NOMO-1 treated with dmso at 0.1 percent for 144 hours (cell line): ENCODE data around the gene CNFN.

ENCODE experiments used
- DNase-seq: peaks from one replicate; lab custom pipeline; 2025; ENCODE audit not compliant: unreplicated experiment; lab: John Stamatoyannopoulos, UW

CNFN gene

GRCh38 chr19:42410371-42410770, 20.3 kb upstream of the CNFN start:
- no peak for DNase-seq

- DNase-seq, result no peak
Measured at GRCh38 chr19:42409477-42409876, 19.4 kb upstream of the CNFN start.

GRCh38 chr19:42407816-42408175, 17.7 kb upstream of the CNFN start:
- DNase-seq, result no peak

- DNase-seq, result no peak
Measured at GRCh38 chr19:42407085-42407815, 17.2 kb upstream of the CNFN start.

- DNase-seq, result no peak
Measured at GRCh38 chr19:42406111-42406510, 16.0 kb upstream of the CNFN start.

GRCh38 chr19:42403586-42403985, 13.5 kb upstream of the CNFN start:
- no peak for DNase-seq

GRCh38 chr19:42402376-42403116, 12.4 kb upstream of the CNFN start:
- DNase-seq, result no peak

- peak; percentile 9 for DNase-seq
Measured at GRCh38 chr19:42401365-42402303, 11.5 kb upstream of the CNFN start.

GRCh38 chr19:42400404-42400803, 10.3 kb upstream of the CNFN start:
- DNase-seq, result no peak

- no peak for DNase-seq
Measured at GRCh38 chr19:42397263-42398166, 7.4 kb upstream of the CNFN start.

GRCh38 chr19:42396381-42397262, 6.5 kb upstream of the CNFN start:
- peak; percentile 95 for DNase-seq

GRCh38 chr19:42394751-42395150, 4.7 kb upstream of the CNFN start:
- no peak for DNase-seq

- no peak for DNase-seq
Measured at GRCh38 chr19:42392165-42392564, 2.1 kb upstream of the CNFN start.

GRCh38 chr19:42388851-42389489, 1.1 kb downstream of the CNFN start:
- no peak for DNase-seq

GRCh38 chr19:42386974-42387707, 3.0 kb downstream of the CNFN start:
- peak; percentile 46 for DNase-seq

- DNase-seq, result no peak
Measured at GRCh38 chr19:42380155-42380554, 9.9 kb downstream of the CNFN start.

GRCh38 chr19:42378225-42379215, 11.6 kb downstream of the CNFN start:
- no peak for DNase-seq
